Measurements from ENCODE around the gene DENND1A. TPM values are rescaled to one million over a fixed set of nuclear protein-coding genes. Genes with fewer than 3 reads are reported as not detected.

Gene DENND1A
- total and polyA plus RNA-seq, 2 of the 13 experiments (the other 11 are each of a cell fraction or from before 2014, with no cell fraction given), result 14.8 to 30.1 TPM

GRCh38 chr9:123864251-123864650 lies 65.7 kb downstream of the DENND1A start (continued):
- TF ChIP-seq FOXP4 (CRISPR knock-in tag; IDR thresholded peaks at IDR 0.05) (no peak), ZNF333 (CRISPR knock-in tag; IDR thresholded peaks at IDR 0.05; ENCODE audit: borderline replicate concordance) (no peak)

GRCh38 chr9:123863164-123863855 lies 66.6 kb downstream of the DENND1A start:
- Histone ChIP-seq H3K79me2 (ENCODE audit: insufficient read depth, low read length) (peaks cover 14% of the 10 kb centered on the region), H3K9ac (ENCODE audit: insufficient read depth, low read depth, low read length) (no peak overlapping the region), H3K4me1 (ENCODE audit: insufficient read depth, low read length) (peaks cover 59% of the 10 kb centered on the region), H2AFZ (ENCODE audit: low read length) (no peak overlapping the region), H3K9me3 (ENCODE audit: low read length) (no peaks in the 10 kb centered on the region), H4K20me1 (ENCODE audit: insufficient read depth, low read length) (peaks cover 31% of the 10 kb centered on the region), H3K4me3 (replicated peaks in 1 of 3; ENCODE audit: insufficient read depth in 1 of 3, low read depth in 2 of 3, low read length in 3 of 3) (no peak overlapping the region), H3K27me3 (ENCODE audit: control insufficient read depth in 1 of 2, insufficient read depth in 2 of 2, low read length in 2 of 2) (no peaks in the 10 kb centered on the region), H3K27ac (ENCODE audit: extremely low read length, insufficient read depth, low read length) (no peak overlapping the region), H3K36me3 (replicated peaks in 1 of 2; ENCODE audit: control insufficient read depth in 1 of 2, insufficient read depth in 2 of 2, low read length in 2 of 2) (no peaks in the 10 kb centered on the region; a peak in 1 of 5 replicates), H3K4me2 (ENCODE audit: low read depth, low read length) (no peak overlapping the region)
- 85% methylated on average over 5 of the region's 5 CpGs for WGBS (ENCODE audit: low lambda C conversion rate)
- intact Hi-C loops (cut with micrococcal nuclease; ENCODE audit: unreplicated experiment), result no loop called here
- BruUV-seq (replicated peaks), result no TSS peak
- ATAC-seq, result no peak
- ChIA-PET CTCF (ENCODE audit: low intra/inter-chr PET ratio, low total read pairs) (no interaction called here), POLR2A (no interaction called here)
- in situ Hi-C loops (cut with HindIII; ENCODE audit: extremely low pct_ligation_motif_present, low pct_unique_long_range_greater_than_20kb), result no loop called here
- no peak for DNase-seq (ENCODE audit: low spot score)
- FAIRE-seq, result no peak
- no peak for TF ChIP-seq ELK4 (CRISPR knock-in tag; IDR thresholded peaks at IDR 0.05; ENCODE audit: borderline replicate concordance)
- no peak for TF ChIP-seq HES4 (CRISPR knock-in tag; IDR thresholded peaks at IDR 0.05; ENCODE audit: borderline replicate concordance)
- TF ChIP-seq ZSCAN29 (CRISPR knock-in tag; conservative IDR thresholded peaks at IDR 0.05), result no peak
- TF ChIP-seq, protein P1, sequence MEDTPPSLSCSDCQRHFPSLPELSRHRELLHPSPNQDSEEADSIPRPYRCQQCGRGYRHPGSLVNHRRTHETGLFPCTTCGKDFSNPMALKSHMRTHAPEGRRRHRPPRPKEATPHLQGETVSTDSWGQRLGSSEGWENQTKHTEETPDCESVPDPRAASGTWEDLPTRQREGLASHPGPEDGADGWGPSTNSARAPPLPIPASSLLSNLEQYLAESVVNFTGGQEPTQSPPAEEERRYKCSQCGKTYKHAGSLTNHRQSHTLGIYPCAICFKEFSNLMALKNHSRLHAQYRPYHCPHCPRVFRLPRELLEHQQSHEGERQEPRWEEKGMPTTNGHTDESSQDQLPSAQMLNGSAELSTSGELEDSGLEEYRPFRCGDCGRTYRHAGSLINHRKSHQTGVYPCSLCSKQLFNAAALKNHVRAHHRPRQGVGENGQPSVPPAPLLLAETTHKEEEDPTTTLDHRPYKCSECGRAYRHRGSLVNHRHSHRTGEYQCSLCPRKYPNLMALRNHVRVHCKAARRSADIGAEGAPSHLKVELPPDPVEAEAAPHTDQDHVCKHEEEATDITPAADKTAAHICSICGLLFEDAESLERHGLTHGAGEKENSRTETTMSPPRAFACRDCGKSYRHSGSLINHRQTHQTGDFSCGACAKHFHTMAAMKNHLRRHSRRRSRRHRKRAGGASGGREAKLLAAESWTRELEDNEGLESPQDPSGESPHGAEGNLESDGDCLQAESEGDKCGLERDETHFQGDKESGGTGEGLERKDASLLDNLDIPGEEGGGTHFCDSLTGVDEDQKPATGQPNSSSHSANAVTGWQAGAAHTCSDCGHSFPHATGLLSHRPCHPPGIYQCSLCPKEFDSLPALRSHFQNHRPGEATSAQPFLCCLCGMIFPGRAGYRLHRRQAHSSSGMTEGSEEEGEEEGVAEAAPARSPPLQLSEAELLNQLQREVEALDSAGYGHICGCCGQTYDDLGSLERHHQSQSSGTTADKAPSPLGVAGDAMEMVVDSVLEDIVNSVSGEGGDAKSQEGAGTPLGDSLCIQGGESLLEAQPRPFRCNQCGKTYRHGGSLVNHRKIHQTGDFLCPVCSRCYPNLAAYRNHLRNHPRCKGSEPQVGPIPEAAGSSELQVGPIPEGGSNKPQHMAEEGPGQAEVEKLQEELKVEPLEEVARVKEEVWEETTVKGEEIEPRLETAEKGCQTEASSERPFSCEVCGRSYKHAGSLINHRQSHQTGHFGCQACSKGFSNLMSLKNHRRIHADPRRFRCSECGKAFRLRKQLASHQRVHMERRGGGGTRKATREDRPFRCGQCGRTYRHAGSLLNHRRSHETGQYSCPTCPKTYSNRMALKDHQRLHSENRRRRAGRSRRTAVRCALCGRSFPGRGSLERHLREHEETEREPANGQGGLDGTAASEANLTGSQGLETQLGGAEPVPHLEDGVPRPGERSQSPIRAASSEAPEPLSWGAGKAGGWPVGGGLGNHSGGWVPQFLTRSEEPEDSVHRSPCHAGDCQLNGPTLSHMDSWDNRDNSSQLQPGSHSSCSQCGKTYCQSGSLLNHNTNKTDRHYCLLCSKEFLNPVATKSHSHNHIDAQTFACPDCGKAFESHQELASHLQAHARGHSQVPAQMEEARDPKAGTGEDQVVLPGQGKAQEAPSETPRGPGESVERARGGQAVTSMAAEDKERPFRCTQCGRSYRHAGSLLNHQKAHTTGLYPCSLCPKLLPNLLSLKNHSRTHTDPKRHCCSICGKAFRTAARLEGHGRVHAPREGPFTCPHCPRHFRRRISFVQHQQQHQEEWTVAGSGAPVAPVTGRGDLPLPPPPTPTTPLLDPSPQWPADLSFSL (CRISPR knock-in tag; IDR thresholded peaks at IDR 0.05), result no peak
- no peak for TF ChIP-seq RELA (CRISPR knock-in tag; IDR thresholded peaks at IDR 0.05)
- TF ChIP-seq HOXA7 (CRISPR knock-in tag; IDR thresholded peaks at IDR 0.05), result no peak
- no peak for TF ChIP-seq AGO2 (optimal IDR thresholded peaks at IDR 0.05; ENCODE audit: low read depth, low read length)
- TF ChIP-seq RCOR2 (CRISPR knock-in tag; IDR thresholded peaks at IDR 0.05), result no peak
- TF ChIP-seq ATM (IDR thresholded peaks at IDR 0.05; ENCODE audit: borderline replicate concordance), result no peak
- TF ChIP-seq MTA3 (CRISPR knock-in tag; IDR thresholded peaks at IDR 0.05), result no peak
- TF ChIP-seq FOSL2 (CRISPR knock-in tag; IDR thresholded peaks at IDR 0.05), result no peak
